ENCODE results near the gene ABCA4.
"Not testable (repeated sequence)": the region's sequence is repeated elsewhere in the genome, so short reads cannot be mapped to it uniquely, and the experiment has no call there.

The ABCA4 gene

GRCh38 chr1:94164121-94164520 lies 43.2 kb upstream of the ABCA4 start:
- not testable (repeated sequence) for H2BK12ac ChIP-seq (ENCODE audit: low read length); H4K8ac ChIP-seq (ENCODE audit: low read depth, low read length); H3K4me1 ChIP-seq (ENCODE audit: control insufficient read depth in 2 of 2, insufficient read depth in 1 of 2, low read depth in 1 of 2, low read length in 2 of 2); H2BK120ac ChIP-seq (ENCODE audit: low read depth, low read length); H3K79me1 ChIP-seq (ENCODE audit: low read depth, low read length); H3K36me3 ChIP-seq (replicated peaks in 1 of 2; ENCODE audit: control insufficient read depth in 2 of 2, insufficient read depth in 2 of 2, low read length in 2 of 2); DNase-seq (ENCODE audit: low spot score); H3K27ac ChIP-seq (replicated peaks; ENCODE audit: low read length); H3K4ac ChIP-seq (ENCODE audit: low read length); H2AK5ac ChIP-seq (ENCODE audit: low read depth, low read length); H3K4me3 ChIP-seq (ENCODE audit: low read length in 2 of 2); H2BK5ac ChIP-seq (ENCODE audit: low read length); H2AFZ ChIP-seq (ENCODE audit: low read length); H3K4me2 ChIP-seq (ENCODE audit: insufficient read depth, low read length, poor library complexity, severe bottlenecking); H3K23ac ChIP-seq (ENCODE audit: low read depth, low read length, poor library complexity); H4K91ac ChIP-seq (ENCODE audit: low read depth, low read length, poor library complexity); H3K9ac ChIP-seq (ENCODE audit: low read depth, low read length, poor library complexity); H3K18ac ChIP-seq (ENCODE audit: low read length); H3K27me3 ChIP-seq (ENCODE audit: control insufficient read depth in 3 of 3, insufficient read depth in 3 of 3, low read depth in 1 of 3, low read length in 3 of 3); H2BK15ac ChIP-seq (ENCODE audit: low read length); H3K9me3 ChIP-seq (replicated peaks in 1 of 2; ENCODE audit: control insufficient read depth in 2 of 2, insufficient read depth in 1 of 2, low read depth in 1 of 2, low read length in 2 of 2)
- H3K14ac ChIP-seq (ENCODE audit: low read length): peak overlapping the region; percentile 17
- WGBS, 2 donors (ENCODE audit: extremely low coverage in 2 of 2, insufficient read length in 2 of 2, insufficient replicate concordance in 1 of 2): no CpG with 5 or more reads among the region's 1 CpG

GRCh38 chr1:94163249-94163648 lies 42.3 kb upstream of the ABCA4 start:
- H3K4me1 ChIP-seq (ENCODE audit: control insufficient read depth in 2 of 2, insufficient read depth in 1 of 2, low read depth in 1 of 2, low read length in 2 of 2); H2AFZ ChIP-seq (ENCODE audit: low read length); H3K14ac ChIP-seq (ENCODE audit: low read length); H3K4ac ChIP-seq (ENCODE audit: low read length); H3K36me3 ChIP-seq (replicated peaks in 1 of 2; ENCODE audit: control insufficient read depth in 2 of 2, insufficient read depth in 2 of 2, low read length in 2 of 2); H3K9ac ChIP-seq (ENCODE audit: low read depth, low read length, poor library complexity); H3K23ac ChIP-seq (ENCODE audit: low read depth, low read length, poor library complexity); H3K18ac ChIP-seq (ENCODE audit: low read length); H3K27ac ChIP-seq (replicated peaks; ENCODE audit: low read length); DNase-seq (ENCODE audit: low spot score); H3K79me1 ChIP-seq (ENCODE audit: low read depth, low read length); H2BK15ac ChIP-seq (ENCODE audit: low read length); H4K91ac ChIP-seq (ENCODE audit: low read depth, low read length, poor library complexity); H3K27me3 ChIP-seq (ENCODE audit: control insufficient read depth in 3 of 3, insufficient read depth in 3 of 3, low read depth in 1 of 3, low read length in 3 of 3); H3K9me3 ChIP-seq (replicated peaks in 1 of 2; ENCODE audit: control insufficient read depth in 2 of 2, insufficient read depth in 1 of 2, low read depth in 1 of 2, low read length in 2 of 2); H3K4me3 ChIP-seq (ENCODE audit: low read length in 2 of 2); H4K8ac ChIP-seq (ENCODE audit: low read depth, low read length); H3K4me2 ChIP-seq (ENCODE audit: insufficient read depth, low read length, poor library complexity, severe bottlenecking); H2AK5ac ChIP-seq (ENCODE audit: low read depth, low read length); H2BK5ac ChIP-seq (ENCODE audit: low read length); H2BK120ac ChIP-seq (ENCODE audit: low read depth, low read length); H2BK12ac ChIP-seq (ENCODE audit: low read length): not testable (repeated sequence)
- WGBS, 2 donors (ENCODE audit: extremely low coverage in 2 of 2, insufficient read length in 2 of 2, insufficient replicate concordance in 1 of 2): no CpG with 5 or more reads among the region's 5 CpGs

GRCh38 chr1:94160811-94161210 lies 39.9 kb upstream of the ABCA4 start:
- peak overlapping the region; percentile 32 for H3K27ac ChIP-seq (replicated peaks; ENCODE audit: low read length)
- no peak overlapping the region for H2AK5ac ChIP-seq (ENCODE audit: low read depth, low read length)
- H4K8ac ChIP-seq (ENCODE audit: low read depth, low read length): no peak overlapping the region
- no peak overlapping the region for H3K23ac ChIP-seq (ENCODE audit: low read depth, low read length, poor library complexity)
- no peak overlapping the region for H2BK120ac ChIP-seq (ENCODE audit: low read depth, low read length)
- H4K91ac ChIP-seq (ENCODE audit: low read depth, low read length, poor library complexity): no peak overlapping the region
- H2AFZ ChIP-seq (ENCODE audit: low read length): no peak overlapping the region
- no peak overlapping the region for H3K18ac ChIP-seq (ENCODE audit: low read length)
- no peaks in the 10 kb centered on the region for H3K36me3 ChIP-seq (replicated peaks in 1 of 2; ENCODE audit: control insufficient read depth in 2 of 2, insufficient read depth in 2 of 2, low read length in 2 of 2)
- H2BK5ac ChIP-seq (ENCODE audit: low read length): no peak overlapping the region
- peaks cover 0 to 7% of the 10 kb centered on the region in 2 donors for H3K4me1 ChIP-seq (ENCODE audit: control insufficient read depth in 2 of 2, insufficient read depth in 1 of 2, low read depth in 1 of 2, low read length in 2 of 2)
- H3K27me3 ChIP-seq (ENCODE audit: control insufficient read depth in 3 of 3, insufficient read depth in 3 of 3, low read depth in 1 of 3, low read length in 3 of 3): no peaks in the 10 kb centered on the region
- H3K9me3 ChIP-seq (replicated peaks in 1 of 2; ENCODE audit: control insufficient read depth in 2 of 2, insufficient read depth in 1 of 2, low read depth in 1 of 2, low read length in 2 of 2): no peaks in the 10 kb centered on the region
- WGBS, 2 donors (ENCODE audit: extremely low coverage in 2 of 2, insufficient read length in 2 of 2, insufficient replicate concordance in 1 of 2): no CpG with 5 or more reads among the region's 4 CpGs
- no peak overlapping the region for H3K14ac ChIP-seq (ENCODE audit: low read length)
- H3K4me2 ChIP-seq (ENCODE audit: insufficient read depth, low read length, poor library complexity, severe bottlenecking): no peak overlapping the region
- no peak overlapping the region for H3K9ac ChIP-seq (ENCODE audit: low read depth, low read length, poor library complexity)
- H3K79me1 ChIP-seq (ENCODE audit: low read depth, low read length): no peaks in the 10 kb centered on the region
- no peak overlapping the region for H3K4me3 ChIP-seq (ENCODE audit: low read length in 2 of 2)
- no peak overlapping the region for H3K4ac ChIP-seq (ENCODE audit: low read length)
- H2BK12ac ChIP-seq (ENCODE audit: low read length): no peak overlapping the region
- peak; percentile 23 for DNase-seq (ENCODE audit: low spot score)
- no peak overlapping the region for H2BK15ac ChIP-seq (ENCODE audit: low read length)

- Histone ChIP-seq H2AK5ac (ENCODE audit: low read depth, low read length) (no peak overlapping the region), H3K79me1 (ENCODE audit: low read depth, low read length) (no peaks in the 10 kb centered on the region), H3K4me1 (ENCODE audit: control insufficient read depth in 2 of 2, insufficient read depth in 1 of 2, low read depth in 1 of 2, low read length in 2 of 2) (peaks cover 0 to 7% of the 10 kb centered on the region in 2 donors), H3K9ac (ENCODE audit: low read depth, low read length, poor library complexity) (no peak overlapping the region), H3K14ac (ENCODE audit: low read length) (no peak overlapping the region), H3K27me3 (ENCODE audit: control insufficient read depth in 3 of 3, insufficient read depth in 3 of 3, low read depth in 1 of 3, low read length in 3 of 3) (no peaks in the 10 kb centered on the region), H2AFZ (ENCODE audit: low read length) (no peak overlapping the region), H3K4ac (ENCODE audit: low read length) (no peak overlapping the region), H3K23ac (ENCODE audit: low read depth, low read length, poor library complexity) (no peak overlapping the region), H4K91ac (ENCODE audit: low read depth, low read length, poor library complexity) (no peak overlapping the region), H2BK15ac (ENCODE audit: low read length) (no peak overlapping the region), H2BK5ac (ENCODE audit: low read length) (no peak overlapping the region), H3K27ac (replicated peaks; ENCODE audit: low read length) (no peak overlapping the region), H2BK120ac (ENCODE audit: low read depth, low read length) (no peak overlapping the region), H3K4me3 (ENCODE audit: low read length in 2 of 2) (no peak overlapping the region), H3K4me2 (ENCODE audit: insufficient read depth, low read length, poor library complexity, severe bottlenecking) (no peak overlapping the region), H3K9me3 (replicated peaks in 1 of 2; ENCODE audit: control insufficient read depth in 2 of 2, insufficient read depth in 1 of 2, low read depth in 1 of 2, low read length in 2 of 2) (peaks cover 2 to 3% of the 10 kb centered on the region in 2 donors), H3K36me3 (replicated peaks in 1 of 2; ENCODE audit: control insufficient read depth in 2 of 2, insufficient read depth in 2 of 2, low read length in 2 of 2) (no peaks in the 10 kb centered on the region), H4K8ac (ENCODE audit: low read depth, low read length) (no peak overlapping the region), H2BK12ac (ENCODE audit: low read length) (no peak overlapping the region), H3K18ac (ENCODE audit: low read length) (no peak overlapping the region)
- no peak for DNase-seq (ENCODE audit: low spot score)
- WGBS, 2 donors (ENCODE audit: extremely low coverage in 2 of 2, insufficient read length in 2 of 2, insufficient replicate concordance in 1 of 2): 100% methylated on average over 1 of the region's 1 CpG; no CpG with 5 or more reads in 1 of the 2 donors
Observed at GRCh38 chr1:94156096-94156625, 35.2 kb upstream of the ABCA4 start.

Data from neuronal stem cell (in vitro differentiated cells).